Upper lobe of right lung (tissue), 1 donor: ENCODE measurements around the gene MELTF. TPM values are rescaled to one million over a fixed set of nuclear protein-coding genes. Genes with fewer than 3 reads are reported as not detected.

Source experiments
- ATAC-seq: fragments of 200-7000 bp; cut with Tn5 transposase; one replicate; pipeline ENCODE4 v1.9.1; 2020; ENCODE audit warnings: mild to moderate bottlenecking, moderate library complexity
- DNase-seq: peaks from one replicate; pipeline ENCODE4 v3.0.0-alpha.2; 2020
- H3K27ac ChIP-seq: fragments of 200-600 bp; one replicate; pipeline ENCODE4 v1.8.0; 2022
- H3K27me3 ChIP-seq: fragments of 200-600 bp; one replicate; pipeline ENCODE4 v1.8.0; 2022; ENCODE audit warnings: mild to moderate bottlenecking
- H3K36me3 ChIP-seq: fragments of 200-600 bp; one replicate; pipeline ENCODE4 v1.8.0; 2022
- H3K4me1 ChIP-seq: fragments of 200-600 bp; one replicate; pipeline ENCODE4 v1.8.0; 2022
- H3K4me3 ChIP-seq: fragments of 200-600 bp; one replicate; pipeline ENCODE4 v1.8.0; 2022; ENCODE audit warnings: mild to moderate bottlenecking
- H3K9me3 ChIP-seq: fragments of 200-600 bp; one replicate; pipeline ENCODE4 v1.8.0; 2022
- CTCF ChIP-seq: fragments of 200-600 bp; IDR thresholded peaks from one replicate; pipeline ENCODE4 v1.8.0; 2022; ENCODE audit warnings: antibody characterized with exemption
- intact Hi-C: fragments of 100-400 bp; cut with DNase I; formaldehyde crosslinking; loops from one replicate; pipeline ENCODE4 v1.11.0; 2022
- total RNA-seq: library from RNA; stranded (reverse); fragmentation: NEBNext Ultra II Directional; extraction: Animal tissue kit (Norgen Biotek cat#: 25700); gene quantifications from one replicate; pipeline ENCODE4 v1.2.1, GENCODE V29; 2021
- donor health status: DM: no; HTN: yes; CAD: no; lungs with severe emphysema.

MELTF gene
- total RNA-seq, 1 donor from 2014 or later: 2.3 TPM

- H3K9me3 ChIP-seq: no peaks in the 10 kb centered on the region
- TF ChIP-seq CTCF: no peak
- H3K4me3 ChIP-seq: no peak overlapping the region
- H3K27me3 ChIP-seq: no peaks in the 10 kb centered on the region
- no peak overlapping the region for H3K27ac ChIP-seq
- no peak for DNase-seq
- H3K4me1 ChIP-seq: peaks cover 13% of the 10 kb centered on the region
- intact Hi-C loops: no loop called here
- ATAC-seq: no peak
- H3K36me3 ChIP-seq: no peaks in the 10 kb centered on the region
Measured at GRCh38 chr3:197023998-197024651, 5.5 kb downstream of the MELTF start.

- no peak for TF ChIP-seq CTCF
- Histone ChIP-seq H3K27me3 (no peaks in the 10 kb centered on the region), H3K36me3 (no peaks in the 10 kb centered on the region), H3K9me3 (no peaks in the 10 kb centered on the region), H3K27ac (no peak overlapping the region), H3K4me3 (no peak overlapping the region), H3K4me1 (peaks cover 8% of the 10 kb centered on the region)
- intact Hi-C loops: no loop called here
- DNase-seq (no peak), ATAC-seq (no peak)
Measured at GRCh38 chr3:197023241-197023997, 6.2 kb downstream of the MELTF start.

- intact Hi-C loops: no loop called here
- H3K4me1 ChIP-seq: peaks cover 8% of the 10 kb centered on the region
- no peaks in the 10 kb centered on the region for H3K27me3 ChIP-seq
- H3K36me3 ChIP-seq: no peaks in the 10 kb centered on the region
- no peak overlapping the region for H3K27ac ChIP-seq
- no peak for DNase-seq
- H3K4me3 ChIP-seq: no peak overlapping the region
- no peak for ATAC-seq
- no peaks in the 10 kb centered on the region for H3K9me3 ChIP-seq
- TF ChIP-seq CTCF: no peak
Measured at GRCh38 chr3:197022405-197023231, 7.0 kb downstream of the MELTF start.

- Histone ChIP-seq H3K27ac (no peak overlapping the region), H3K4me1 (peaks cover 8% of the 10 kb centered on the region), H3K4me3 (no peak overlapping the region), H3K9me3 (no peaks in the 10 kb centered on the region), H3K27me3 (no peaks in the 10 kb centered on the region), H3K36me3 (no peaks in the 10 kb centered on the region)
- no peak for TF ChIP-seq CTCF
- DNase-seq (no peak), ATAC-seq (no peak)
- intact Hi-C loops: no loop called here
Measured at GRCh38 chr3:197021729-197022404, 7.8 kb downstream of the MELTF start.

- Histone ChIP-seq H3K4me3 (no peak overlapping the region), H3K27ac (no peak overlapping the region), H3K4me1 (peaks cover 8% of the 10 kb centered on the region), H3K27me3 (no peaks in the 10 kb centered on the region), H3K36me3 (no peaks in the 10 kb centered on the region), H3K9me3 (no peaks in the 10 kb centered on the region)
- no peak for TF ChIP-seq CTCF
- ATAC-seq (no peak), DNase-seq (no peak)
- intact Hi-C loops: no loop called here
Measured at GRCh38 chr3:197021231-197021630, 8.4 kb downstream of the MELTF start.
